ENCODE measurements around the gene PTPN21. TPM values are rescaled to one million over a fixed set of nuclear protein-coding genes. Genes with fewer than 3 reads are reported as not detected.

Gene PTPN21
- total and polyA plus RNA-seq, 9 of the 15 experiments (the other 6 are each of a cell fraction or from before 2014, with no cell fraction given) = 0.06 to 1.9 (median 0.94) TPM

- TF ChIP-seq MAZ (CRISPR knock-in tag; conservative IDR thresholded peaks at IDR 0.05 in 1 of 2, IDR thresholded peaks at IDR 0.05 in 1 of 2) = peak; percentile 61 to 65; a peak in 3 of 4 replicates
- TF ChIP-seq ESRRB (CRISPR knock-in tag; IDR thresholded peaks at IDR 0.05; ENCODE audit: borderline replicate concordance) = no peak
- TF ChIP-seq HNRNPH1 (optimal IDR thresholded peaks at IDR 0.05; ENCODE audit: low read depth, low read length) = no peak
- TF ChIP-seq, protein P1, sequence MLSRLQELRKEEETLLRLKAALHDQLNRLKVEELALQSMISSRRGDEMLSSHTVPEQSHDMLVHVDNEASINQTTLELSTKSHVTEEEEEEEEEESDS (CRISPR knock-in tag; IDR thresholded peaks at IDR 0.05) = no peak
- no peak for TF ChIP-seq ZNF253 (CRISPR knock-in tag; conservative IDR thresholded peaks at IDR 0.05)
- TF ChIP-seq HDAC1 (IDR thresholded peaks at IDR 0.05) = peak in 1 of 2 experiments; percentile 57; a peak in 1 of 4 replicates
- TF ChIP-seq KLF16 (IDR thresholded peaks at IDR 0.05) = no peak
- no peak for TF ChIP-seq JUN (IDR thresholded peaks at IDR 0.05; ENCODE audit: borderline replicate concordance, low read depth, low read length)
- TF ChIP-seq JUN (CRISPR knock-in tag; IDR thresholded peaks at IDR 0.05; ENCODE audit: borderline replicate concordance) = no peak
- no peak for TF ChIP-seq ZFP1 (CRISPR knock-in tag; IDR thresholded peaks at IDR 0.05)
- no peak for TF ChIP-seq SMARCB1 (IDR thresholded peaks at IDR 0.05; ENCODE audit: insufficient read length, low read depth)
- no peak for TF ChIP-seq ZNF274 (IDR thresholded peaks at IDR 0.05; ENCODE audit: borderline replicate concordance, low read depth, low read length)
- TF ChIP-seq TCF3 (CRISPR knock-in tag; IDR thresholded peaks at IDR 0.05) = no peak
- TF ChIP-seq, protein P2, sequence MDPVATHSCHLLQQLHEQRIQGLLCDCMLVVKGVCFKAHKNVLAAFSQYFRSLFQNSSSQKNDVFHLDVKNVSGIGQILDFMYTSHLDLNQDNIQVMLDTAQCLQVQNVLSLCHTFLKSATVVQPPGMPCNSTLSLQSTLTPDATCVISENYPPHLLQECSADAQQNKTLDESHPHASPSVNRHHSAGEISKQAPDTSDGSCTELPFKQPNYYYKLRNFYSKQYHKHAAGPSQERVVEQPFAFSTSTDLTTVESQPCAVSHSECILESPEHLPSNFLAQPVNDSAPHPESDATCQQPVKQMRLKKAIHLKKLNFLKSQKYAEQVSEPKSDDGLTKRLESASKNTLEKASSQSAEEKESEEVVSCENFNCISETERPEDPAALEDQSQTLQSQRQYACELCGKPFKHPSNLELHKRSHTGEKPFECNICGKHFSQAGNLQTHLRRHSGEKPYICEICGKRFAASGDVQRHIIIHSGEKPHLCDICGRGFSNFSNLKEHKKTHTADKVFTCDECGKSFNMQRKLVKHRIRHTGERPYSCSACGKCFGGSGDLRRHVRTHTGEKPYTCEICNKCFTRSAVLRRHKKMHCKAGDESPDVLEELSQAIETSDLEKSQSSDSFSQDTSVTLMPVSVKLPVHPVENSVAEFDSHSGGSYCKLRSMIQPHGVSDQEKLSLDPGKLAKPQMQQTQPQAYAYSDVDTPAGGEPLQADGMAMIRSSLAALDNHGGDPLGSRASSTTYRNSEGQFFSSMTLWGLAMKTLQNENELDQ (CRISPR knock-in tag; IDR thresholded peaks at IDR 0.05; ENCODE audit: borderline replicate concordance) = no peak
- no peak for TF ChIP-seq TAL1 (IDR thresholded peaks at IDR 0.05)
- TF ChIP-seq ZC3H4 (CRISPR knock-in tag; IDR thresholded peaks at IDR 0.05; ENCODE audit: borderline replicate concordance) = no peak
- TF ChIP-seq TFAM (CRISPR knock-in tag; conservative IDR thresholded peaks at IDR 0.05) = no peak
- TF ChIP-seq, protein P3, sequence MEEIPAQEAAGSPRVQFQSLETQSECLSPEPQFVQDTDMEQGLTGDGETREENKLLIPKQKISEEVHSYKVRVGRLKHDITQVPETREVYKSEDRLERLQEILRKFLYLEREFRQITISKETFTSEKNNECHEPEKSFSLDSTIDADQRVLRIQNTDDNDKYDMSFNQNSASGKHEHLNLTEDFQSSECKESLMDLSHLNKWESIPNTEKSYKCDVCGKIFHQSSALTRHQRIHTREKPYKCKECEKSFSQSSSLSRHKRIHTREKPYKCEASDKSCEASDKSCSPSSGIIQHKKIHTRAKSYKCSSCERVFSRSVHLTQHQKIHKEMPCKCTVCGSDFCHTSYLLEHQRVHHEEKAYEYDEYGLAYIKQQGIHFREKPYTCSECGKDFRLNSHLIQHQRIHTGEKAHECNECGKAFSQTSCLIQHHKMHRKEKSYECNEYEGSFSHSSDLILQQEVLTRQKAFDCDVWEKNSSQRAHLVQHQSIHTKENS (CRISPR knock-in tag; IDR thresholded peaks at IDR 0.05) = no peak
- no peak for TF ChIP-seq ZNF668 (CRISPR knock-in tag; IDR thresholded peaks at IDR 0.05)
- TF ChIP-seq, protein P4, sequence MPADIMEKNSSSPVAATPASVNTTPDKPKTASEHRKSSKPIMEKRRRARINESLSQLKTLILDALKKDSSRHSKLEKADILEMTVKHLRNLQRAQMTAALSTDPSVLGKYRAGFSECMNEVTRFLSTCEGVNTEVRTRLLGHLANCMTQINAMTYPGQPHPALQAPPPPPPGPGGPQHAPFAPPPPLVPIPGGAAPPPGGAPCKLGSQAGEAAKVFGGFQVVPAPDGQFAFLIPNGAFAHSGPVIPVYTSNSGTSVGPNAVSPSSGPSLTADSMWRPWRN (IDR thresholded peaks at IDR 0.05; ENCODE audit: low read depth) = no peak
- TF ChIP-seq, protein P5, sequence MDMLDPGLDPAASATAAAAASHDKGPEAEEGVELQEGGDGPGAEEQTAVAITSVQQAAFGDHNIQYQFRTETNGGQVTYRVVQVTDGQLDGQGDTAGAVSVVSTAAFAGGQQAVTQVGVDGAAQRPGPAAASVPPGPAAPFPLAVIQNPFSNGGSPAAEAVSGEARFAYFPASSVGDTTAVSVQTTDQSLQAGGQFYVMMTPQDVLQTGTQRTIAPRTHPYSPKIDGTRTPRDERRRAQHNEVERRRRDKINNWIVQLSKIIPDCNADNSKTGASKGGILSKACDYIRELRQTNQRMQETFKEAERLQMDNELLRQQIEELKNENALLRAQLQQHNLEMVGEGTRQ (CRISPR knock-in tag; IDR thresholded peaks at IDR 0.05) = no peak
- TF ChIP-seq NRF1 (conservative IDR thresholded peaks at IDR 0.05 in 1 of 2, IDR thresholded peaks at IDR 0.05 in 1 of 2) = peak; percentile 97 to 98
Measured at GRCh38 chr14:88562831-88563686, 8.3 kb upstream of the PTPN21 start, which contains the start of gene ZC3H14 (continued).
